Naive thymus-derived CD8-positive, alpha-beta T cell (primary cell): Measurements from ENCODE around the gene DYNLT4. TPM values are rescaled to one million over a fixed set of nuclear protein-coding genes. Genes with fewer than 3 reads are reported as not detected.
A peak's percentile ranks its signal among the peaks of the same experiment; 100 is the strongest.

Source experiments
- ATAC-seq, 2 donors: fragments of 150-1000 bp; cut with Tn5 transposase in 1 of 2; sonication (Bioruptor Pico), chemical (Tn5 transposase) in 1 of 2; 1 replicate in 1 of 2; 2 replicates in 1 of 2; pipeline ENCODE4 v1.10.0; 2021; ENCODE audit warnings: mild to moderate bottlenecking in 2 of 2, moderate library complexity in 2 of 2
- POLR2A ChIA-PET: fragments of 350-600 bp; sonication (Branson Sonifier 250); formaldehyde crosslinking; loops from one replicate; lab custom pipeline; 2021; ENCODE audit warnings: antibody characterized with exemption; lab: Charles Lee
- DNase-seq, 10 donors: peaks; one replicate each; pipeline versions ENCODE4 v3.0.0 to v3.0.0-alpha.2; 2020 to 2022
- H3K27ac Mint-ChIP-seq, 10 donors: one replicate each; pipeline ENCODE4 v1.8.0; 2020 to 2022; ENCODE audit warnings: mild to moderate bottlenecking in 10 of 10, mixed read lengths in 10 of 10, moderate library complexity in 4 of 10, inconsistent platforms in 1 of 10
- H3K27me3 Mint-ChIP-seq, 5 donors: one replicate each; pipeline ENCODE4 v1.8.0; 2021 to 2022; ENCODE audit warnings: mixed read lengths in 5 of 5
- H3K36me3 Mint-ChIP-seq, 3 donors: one replicate each; pipeline ENCODE4 v1.8.0; 2020 to 2022; ENCODE audit warnings: mixed read lengths in 3 of 3, mild to moderate bottlenecking in 2 of 3, inconsistent platforms in 1 of 3
- H3K4me1 Mint-ChIP-seq, 4 donors: one replicate each; pipeline ENCODE4 v1.8.0; 2021 to 2022; ENCODE audit warnings: mixed read lengths in 4 of 4
- H3K4me3 Mint-ChIP-seq, 10 donors: one replicate each; pipeline ENCODE4 v1.8.0; 2020 to 2022; ENCODE audit warnings: mild to moderate bottlenecking in 10 of 10, mixed read lengths in 10 of 10, moderate library complexity in 6 of 10, inconsistent platforms in 1 of 10
- H3K9me3 Mint-ChIP-seq, 9 donors: one replicate each; pipeline ENCODE4 v1.8.0; 2020 to 2022; ENCODE audit warnings: mixed read lengths in 9 of 9, mild to moderate bottlenecking in 3 of 9, inconsistent platforms in 1 of 9, moderate library complexity in 1 of 9
- polyA plus RNA-seq, 3 donors: library from polyadenylated mRNA; unstranded; fragments of 300-500 nt; fragmentation: Illumina TruSeq; gene quantifications; one replicate each; pipeline ENCODE4 v1.2.3, GENCODE V29; 2021
- total RNA-seq, 8 experiments: library from RNA in 2 of 8; stranded (reverse) in 2 of 8; gene quantifications; one replicate each; pipeline ENCODE4 v1.2.3 and lab custom pipeline; 2021 to 2026

Gene DYNLT4
- total and polyA plus RNA-seq, 5 experiments from 2014 or later, result 0.24 to 2.1 (median 1.0) TPM; not detected in 1

GRCh38 chr1:44785029-44785380 lies 22.1 kb downstream of the DYNLT4 start:
- Mint-ChIP-seq H3K9me3 (no peaks in the 10 kb centered on the region), H3K27ac (peak overlapping the region; percentile 66 to 95 (median 84)), H3K36me3 (peaks cover 0 to 19% (median 11%) of the 10 kb centered on the region in 3 donors), H3K4me1 (peaks cover 16 to 34% (median 30%) of the 10 kb centered on the region in 4 donors), H3K27me3 (no peaks in the 10 kb centered on the region), H3K4me3 (peak overlapping the region; percentile 70 to 84 (median 80))
- POLR2A ChIA-PET, result interaction anchor here (0.6 to 11.9 kb wide), 16 partner anchors 9 to 519 kb away, joined by 3 to 100 read pairs (median 6); partner anchors contain the start of genes BTBD19, DYNLT4, EIF2B3 and HECTD3
- DNase-seq, result no peak
- ATAC-seq, result peak in 1 of 2 donors; percentile 1

- peak in 3 of 10 donors; percentile 30 to 34 (median 32) for DNase-seq
- Mint-ChIP-seq H3K9me3 (no peaks in the 10 kb centered on the region), H3K36me3 (peaks cover 0 to 26% (median 11%) of the 10 kb centered on the region in 3 donors), H3K27me3 (no peaks in the 10 kb centered on the region), H3K27ac (peak overlapping the region; percentile 66 to 95 (median 84)), H3K4me3 (peak overlapping the region; percentile 70 to 84 (median 80)), H3K4me1 (peaks cover 16 to 34% (median 30%) of the 10 kb centered on the region in 4 donors)
- ATAC-seq, result peak; percentile 37 to 52
- POLR2A ChIA-PET, result interaction anchor here (0.6 to 11.9 kb wide), 16 partner anchors 8 to 519 kb away, joined by 3 to 100 read pairs (median 6); partner anchors contain the start of genes BTBD19, DYNLT4, EIF2B3 and HECTD3
Observed at GRCh38 chr1:44784094-44785028, 22.8 kb downstream of the DYNLT4 start.

GRCh38 chr1:44783697-44784093 lies 23.5 kb downstream of the DYNLT4 start:
- DNase-seq (no peak), ATAC-seq (no peak)
- POLR2A ChIA-PET, result interaction anchor here (0.6 to 11.9 kb wide), 9 partner anchors 8 to 228 kb away, joined by 3 to 100 read pairs (median 35); partner anchors contain the start of genes BTBD19, DYNLT4, HECTD3 and PLK3
- Mint-ChIP-seq H3K4me3 (peak overlapping the region; percentile 64 to 80 (median 74)), H3K36me3 (peaks cover 0 to 32% (median 11%) of the 10 kb centered on the region in 3 donors), H3K27me3 (no peaks in the 10 kb centered on the region), H3K9me3 (no peaks in the 10 kb centered on the region), H3K4me1 (peaks cover 17 to 39% (median 31%) of the 10 kb centered on the region in 4 donors), H3K27ac (peak overlapping the region in 8 of 10 donors; percentile 28 to 87 (median 76))

- peaks cover 28 to 55% (median 46%) of the 10 kb centered on the region in 4 donors for H3K4me1 Mint-ChIP-seq
- DNase-seq, result no peak
- no peaks in the 10 kb centered on the region for H3K27me3 Mint-ChIP-seq
- H3K9me3 Mint-ChIP-seq, result no peaks in the 10 kb centered on the region
- peak overlapping the region in 3 of 10 donors; percentile 38 to 68 (median 44) for H3K27ac Mint-ChIP-seq
- H3K4me3 Mint-ChIP-seq, result peak overlapping the region in 1 of 10 donors; percentile 24
- ATAC-seq, result no peak
- POLR2A ChIA-PET, result interaction anchor here (0.8 kb wide), 1 partner anchor 20 kb away, joined by 4 read pairs; the partner anchor contains the start of gene PLK3
- peaks cover 0 to 60% (median 18%) of the 10 kb centered on the region in 3 donors for H3K36me3 Mint-ChIP-seq
Observed at GRCh38 chr1:44780583-44781121, 26.5 kb downstream of the DYNLT4 start.

DNA sequence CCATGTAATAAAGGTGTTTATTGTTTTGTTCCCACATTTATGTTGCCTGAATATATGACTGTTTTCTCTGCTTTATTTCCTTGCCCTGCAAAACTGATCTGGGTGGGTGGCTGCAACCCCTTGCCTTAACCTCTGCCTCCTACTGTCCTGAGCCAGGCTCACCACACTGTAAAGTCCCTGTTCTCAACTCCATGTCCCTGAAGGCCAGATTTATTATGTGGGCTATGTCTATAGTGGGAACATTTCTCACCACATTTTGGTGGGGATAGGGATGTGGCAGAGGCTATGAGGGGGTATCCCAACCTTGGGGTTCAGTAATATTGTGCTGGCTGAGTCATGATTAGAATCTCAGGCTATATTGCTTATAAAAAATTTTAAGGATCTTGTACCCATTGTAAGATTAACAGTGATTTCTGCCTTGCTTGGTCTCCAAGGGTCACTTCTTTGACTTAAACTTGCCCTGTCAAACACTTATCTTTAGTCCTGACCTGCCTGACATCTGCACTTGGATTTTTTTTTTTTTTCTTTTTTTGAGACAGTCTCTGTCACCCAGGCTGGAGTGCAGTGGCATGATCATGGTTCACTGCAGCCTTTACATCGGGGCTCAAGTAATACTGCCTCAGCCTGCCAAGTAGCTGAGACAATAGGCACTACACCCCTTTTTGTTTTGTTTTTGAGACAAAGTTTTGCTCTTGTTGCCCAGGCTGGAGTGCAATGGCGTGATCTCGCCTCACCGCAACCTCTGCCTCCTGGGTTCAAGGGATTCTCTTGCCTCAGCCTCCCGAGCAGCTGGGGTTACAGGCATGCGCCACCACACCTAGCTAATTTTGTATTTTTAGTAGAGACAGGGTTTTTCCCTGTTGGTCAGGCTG lies 28.2 kb downstream of the DYNLT4 start:
- no peaks in the 10 kb centered on the region for H3K27me3 Mint-ChIP-seq
- H3K9me3 Mint-ChIP-seq, result no peaks in the 10 kb centered on the region
- H3K36me3 Mint-ChIP-seq, result peaks cover 0 to 60% (median 18%) of the 10 kb centered on the region in 3 donors
- H3K4me3 Mint-ChIP-seq, result peak overlapping the region in 3 of 10 donors; percentile 34 to 72 (median 37)
- no peak for DNase-seq
- POLR2A ChIA-PET, result interaction anchor here (0.6 to 5.3 kb wide), 3 partner anchors 8 to 680 kb away, joined by 3 to 109 read pairs (median 99); partner anchors contain the start of genes BEST4 and RNU5D-1
- ATAC-seq, result no peak
- peak overlapping the region in 7 of 10 donors; percentile 7 to 95 (median 81) for H3K27ac Mint-ChIP-seq
- H3K4me1 Mint-ChIP-seq, result peaks cover 26 to 53% (median 41%) of the 10 kb centered on the region in 4 donors

- Mint-ChIP-seq H3K36me3 (peaks cover 0 to 60% (median 18%) of the 10 kb centered on the region in 3 donors), H3K9me3 (no peaks in the 10 kb centered on the region), H3K4me3 (peak overlapping the region in 6 of 10 donors; percentile 6 to 97 (median 55)), H3K27ac (peak overlapping the region in 9 of 10 donors; percentile 24 to 97 (median 81)), H3K27me3 (no peaks in the 10 kb centered on the region), H3K4me1 (peaks cover 23 to 45% (median 35%) of the 10 kb centered on the region in 4 donors)
- POLR2A ChIA-PET, result interaction anchor here (0.5 to 5.3 kb wide), 4 partner anchors 9 to 57 kb away, joined by 3 to 109 read pairs (median 68); partner anchors contain the start of genes BEST4 and RNU5D-1
- DNase-seq (no peak), ATAC-seq (no peak)
Observed at GRCh38 chr1:44777969-44778635, 29.0 kb downstream of the DYNLT4 start.

DNA sequence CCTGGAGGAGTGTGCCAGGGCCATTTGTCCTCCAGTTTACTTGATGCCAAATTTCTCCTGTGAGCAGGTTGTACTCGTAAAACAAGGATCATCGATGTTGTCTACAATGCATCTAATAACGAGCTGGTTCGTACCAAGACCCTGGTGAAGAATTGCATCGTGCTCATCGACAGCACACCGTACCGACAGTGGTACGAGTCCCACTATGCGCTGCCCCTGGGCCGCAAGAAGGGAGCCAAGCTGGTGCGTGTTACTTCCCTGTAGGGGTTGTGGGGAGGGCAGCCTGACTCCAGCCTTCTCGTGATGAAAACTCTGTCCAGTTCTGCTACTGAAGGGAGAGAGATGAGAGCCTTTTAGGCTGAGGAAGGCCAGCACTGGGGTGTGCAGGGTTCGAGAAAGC lies 29.6 kb downstream of the DYNLT4 start:
- peaks cover 0 to 60% (median 18%) of the 10 kb centered on the region in 3 donors for H3K36me3 Mint-ChIP-seq
- H3K4me3 Mint-ChIP-seq, result peak overlapping the region; percentile 51 to 97 (median 90)
- H3K27me3 Mint-ChIP-seq, result no peaks in the 10 kb centered on the region
- ATAC-seq (no peak), DNase-seq (no peak)
- H3K27ac Mint-ChIP-seq, result peak overlapping the region; percentile 57 to 98 (median 86)
- no peaks in the 10 kb centered on the region for H3K9me3 Mint-ChIP-seq
- peaks cover 23 to 42% (median 34%) of the 10 kb centered on the region in 4 donors for H3K4me1 Mint-ChIP-seq
- POLR2A ChIA-PET, result interaction anchor here (0.5 to 5.3 kb wide), 6 partner anchors 9 to 234 kb away, joined by 3 to 109 read pairs (median 43); partner anchors contain the start of genes BEST4, HECTD3, RNU5D-1 and UROD

DNA sequence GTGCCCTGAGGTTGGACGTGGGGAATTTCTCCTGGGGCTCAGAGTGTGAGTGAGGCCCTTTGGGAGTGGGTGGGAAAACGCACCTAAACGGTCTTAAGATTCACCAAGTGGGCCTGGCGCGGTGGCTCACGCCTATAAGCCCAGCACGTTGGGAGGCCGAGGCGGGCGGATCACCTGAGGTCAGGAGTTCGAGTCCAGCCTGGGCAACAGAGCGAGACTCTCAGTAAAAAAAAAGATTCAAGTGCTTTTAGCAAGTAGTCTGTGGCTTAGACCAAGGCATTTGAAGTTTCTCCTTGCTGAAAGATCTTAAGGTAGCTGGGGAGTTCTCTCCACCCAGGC lies 30.5 kb downstream of the DYNLT4 start:
- no peaks in the 10 kb centered on the region for H3K9me3 Mint-ChIP-seq
- no peak for DNase-seq
- peaks cover 0 to 56% (median 18%) of the 10 kb centered on the region in 3 donors for H3K36me3 Mint-ChIP-seq
- peak overlapping the region; percentile 92 to 99 (median 96) for H3K27ac Mint-ChIP-seq
- no peak for ATAC-seq
- peak overlapping the region; percentile 84 to 100 (median 93) for H3K4me3 Mint-ChIP-seq
- no peaks in the 10 kb centered on the region for H3K27me3 Mint-ChIP-seq
- H3K4me1 Mint-ChIP-seq, result peaks cover 23 to 42% (median 34%) of the 10 kb centered on the region in 4 donors
- POLR2A ChIA-PET, result interaction anchor here (0.5 to 5.3 kb wide), 18 partner anchors 10 to 808 kb away, joined by 4 to 109 read pairs (median 13); partner anchors contain the start of genes ARMH1, BEST4, BTBD19 and DYNLT4

GRCh38 chr1:44775930-44776729 lies 31.0 kb downstream of the DYNLT4 start:
- POLR2A ChIA-PET, result interaction anchor here (0.5 to 5.3 kb wide), 35 partner anchors 9 to 1386 kb away, joined by 3 to 109 read pairs (median 6); partner anchors contain the start of genes ARMH1, BEST4, BTBD19 and CCDC163
- peak; percentile 28 to 49 for ATAC-seq
- peaks cover 23 to 42% (median 34%) of the 10 kb centered on the region in 4 donors for H3K4me1 Mint-ChIP-seq

More at GRCh38 chr1:44775930-44776729, 31.0 kb downstream of the DYNLT4 start:
- Mint-ChIP-seq H3K9me3 (no peaks in the 10 kb centered on the region), H3K27me3 (no peaks in the 10 kb centered on the region), H3K36me3 (peaks cover 0 to 51% (median 16%) of the 10 kb centered on the region in 3 donors), H3K4me3 (peak overlapping the region; percentile 84 to 100 (median 93)), H3K27ac (peak overlapping the region; percentile 92 to 99 (median 96))
- DNase-seq, result peak in 3 of 10 donors; percentile 12 to 40 (median 33)
